ENCODE data around the gene DGUOK.
"Not testable (repeated sequence)": the region's sequence is repeated elsewhere in the genome, so short reads cannot be mapped to it uniquely, and the experiment has no call there.

The DGUOK gene

GRCh38 chr2:73926493-73927327 is at the start of gene DGUOK:
Gene DGUOK (plus strand): TSS chr2:73926880. CDS start chr2:73926911, 31 bp downstream.
- DNase-seq = peak; percentile 95

- DNase-seq = peak; percentile 38
Measured at GRCh38 chr2:73877071-73877802, 49.4 kb upstream of the DGUOK start.

GRCh38 chr2:73877984-73878383 is 48.7 kb upstream of the DGUOK start:
- not testable (repeated sequence) for DNase-seq

- DNase-seq = no peak
Measured at GRCh38 chr2:73885406-73885805, 41.3 kb upstream of the DGUOK start.

GRCh38 chr2:73886357-73886756 is 40.3 kb upstream of the DGUOK start:
- no peak for DNase-seq

- DNase-seq = not testable (repeated sequence)
Measured at GRCh38 chr2:73887596-73888353, 38.9 kb upstream of the DGUOK start.

GRCh38 chr2:73888388-73888787 is 38.3 kb upstream of the DGUOK start:
- no peak for DNase-seq

- no peak for DNase-seq
Measured at GRCh38 chr2:73889206-73889605, 37.5 kb upstream of the DGUOK start.

GRCh38 chr2:73890301-73891092 is 36.2 kb upstream of the DGUOK start:
- no peak for DNase-seq

- DNase-seq = no peak
Measured at GRCh38 chr2:73891276-73891901, 35.3 kb upstream of the DGUOK start.

- no peak for DNase-seq
Measured at GRCh38 chr2:73892631-73893329, 33.9 kb upstream of the DGUOK start, which contains the start of gene ACTG2. Gene ACTG2 (plus strand): TSS chr2:73893008. CDS start chr2:73901312, 8,304 bp downstream.

GRCh38 chr2:73893764-73894474 is 32.8 kb upstream of the DGUOK start:
- DNase-seq = no peak

GRCh38 chr2:73894475-73894850 is 32.2 kb upstream of the DGUOK start:
- DNase-seq = no peak

- DNase-seq = no peak
Measured at GRCh38 chr2:73894877-73895276, 31.8 kb upstream of the DGUOK start.

GRCh38 chr2:73895473-73895872 is 31.2 kb upstream of the DGUOK start:
- DNase-seq = no peak

GRCh38 chr2:73896362-73897239 is 30.1 kb upstream of the DGUOK start:
- DNase-seq = no peak

- no peak for DNase-seq
Measured at GRCh38 chr2:73897240-73897583, 29.5 kb upstream of the DGUOK start.

GRCh38 chr2:73897934-73898333 is 28.7 kb upstream of the DGUOK start:
- DNase-seq = no peak

- DNase-seq = no peak
Measured at GRCh38 chr2:73899801-73900336, 26.8 kb upstream of the DGUOK start.
